ENCODE measurements around the gene ELMO2. TPM values are rescaled to one million over a fixed set of nuclear protein-coding genes. Genes with fewer than 3 reads are reported as not detected.

ELMO2 gene
- total and polyA plus RNA-seq, 2 of the 4 experiments (the other 2 are of a cell fraction): 29.2 to 52.7 TPM

- POLR2A ChIA-PET (ENCODE audit: unreplicated experiment): no interaction called here
- no peak; the same call in 1 of the 2 replicates for ATAC-seq (ENCODE audit: low read depth)
- TF ChIP-seq USF2 (IDR thresholded peaks at IDR 0.05; ENCODE audit: low read depth, low read length): no peak
- no peak for TF ChIP-seq NFE2L2 (IDR thresholded peaks at IDR 0.05; ENCODE audit: low read depth, low read length)
- TF ChIP-seq MAFK (IDR thresholded peaks at IDR 0.05; ENCODE audit: low read depth, low read length): no peak
- no peak for TF ChIP-seq CHD1 (IDR thresholded peaks at IDR 0.05; ENCODE audit: low read depth, low read length)
- TF ChIP-seq FOS (IDR thresholded peaks at IDR 0.05; ENCODE audit: low read depth, low read length): no peak
- no peak for TF ChIP-seq SMC3 (IDR thresholded peaks at IDR 0.05; ENCODE audit: low read depth, low read length)
- TF ChIP-seq ELK1 (IDR thresholded peaks at IDR 0.05; ENCODE audit: borderline replicate concordance, low read depth, low read length): no peak
- TF ChIP-seq POLR2A (IDR thresholded peaks at IDR 0.05; ENCODE audit: low read depth, low read length): no peak
- no peak for TF ChIP-seq MAZ (IDR thresholded peaks at IDR 0.05; ENCODE audit: borderline replicate concordance, low read depth, low read length)
- TF ChIP-seq, protein P1, sequence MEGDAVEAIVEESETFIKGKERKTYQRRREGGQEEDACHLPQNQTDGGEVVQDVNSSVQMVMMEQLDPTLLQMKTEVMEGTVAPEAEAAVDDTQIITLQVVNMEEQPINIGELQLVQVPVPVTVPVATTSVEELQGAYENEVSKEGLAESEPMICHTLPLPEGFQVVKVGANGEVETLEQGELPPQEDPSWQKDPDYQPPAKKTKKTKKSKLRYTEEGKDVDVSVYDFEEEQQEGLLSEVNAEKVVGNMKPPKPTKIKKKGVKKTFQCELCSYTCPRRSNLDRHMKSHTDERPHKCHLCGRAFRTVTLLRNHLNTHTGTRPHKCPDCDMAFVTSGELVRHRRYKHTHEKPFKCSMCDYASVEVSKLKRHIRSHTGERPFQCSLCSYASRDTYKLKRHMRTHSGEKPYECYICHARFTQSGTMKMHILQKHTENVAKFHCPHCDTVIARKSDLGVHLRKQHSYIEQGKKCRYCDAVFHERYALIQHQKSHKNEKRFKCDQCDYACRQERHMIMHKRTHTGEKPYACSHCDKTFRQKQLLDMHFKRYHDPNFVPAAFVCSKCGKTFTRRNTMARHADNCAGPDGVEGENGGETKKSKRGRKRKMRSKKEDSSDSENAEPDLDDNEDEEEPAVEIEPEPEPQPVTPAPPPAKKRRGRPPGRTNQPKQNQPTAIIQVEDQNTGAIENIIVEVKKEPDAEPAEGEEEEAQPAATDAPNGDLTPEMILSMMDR (conservative IDR thresholded peaks at IDR 0.05; ENCODE audit: low read depth, low read length): no peak
- no peak for TF ChIP-seq MXI1 (IDR thresholded peaks at IDR 0.05; ENCODE audit: borderline replicate concordance, low read depth, low read length)
- TF ChIP-seq RFX5 (IDR thresholded peaks at IDR 0.05; ENCODE audit: low read depth, low read length): no peak
- no peak for TF ChIP-seq CEBPB (IDR thresholded peaks at IDR 0.05; ENCODE audit: low read depth, low read length)
- no peak for TF ChIP-seq BHLHE40 (IDR thresholded peaks at IDR 0.05; ENCODE audit: low read depth, low read length)
- TF ChIP-seq RAD21 (IDR thresholded peaks at IDR 0.05; ENCODE audit: low read length): no peak
Measured at GRCh38 chr20:46341074-46342009, 65.1 kb downstream of the ELMO2 start.

More at GRCh38 chr20:46341074-46342009, 65.1 kb downstream of the ELMO2 start:
- H3K36me3 ChIP-seq (ENCODE audit: control insufficient read depth, insufficient read depth, low read length): no peaks in the 10 kb centered on the region
- no peaks in the 10 kb centered on the region for H3K9me3 ChIP-seq (ENCODE audit: control insufficient read depth, insufficient read depth, low read length)
- no peaks in the 10 kb centered on the region for H3K79me1 ChIP-seq (ENCODE audit: low read depth in 1 of 2, low read length in 2 of 2)
- no peaks in the 10 kb centered on the region; the same call in 1 of the 2 replicates for H3K9me1 ChIP-seq (ENCODE audit: insufficient read depth, low read length)
- H4K5ac ChIP-seq (ENCODE audit: low read depth, low read length): no peak overlapping the region
- no peak overlapping the region for H2BK20ac ChIP-seq (ENCODE audit: low read depth, low read length)
- no TSS peak for BruUV-seq (replicated peaks)
- H2BK120ac ChIP-seq (ENCODE audit: low read depth, low read length): no peak overlapping the region
- H4K20me1 ChIP-seq (ENCODE audit: insufficient read depth, low read length): no peaks in the 10 kb centered on the region
- H3K4me3 ChIP-seq (ENCODE audit: insufficient read depth, low read depth, low read length): no peak overlapping the region
- CTCF ChIA-PET: no interaction called here
- 20% methylated on average over 5 of the region's 24 CpGs; no CpG with 5 or more reads in 1 of the 2 experiments for WGBS, 2 experiments (ENCODE audit: extremely low coverage in 2 of 2, insufficient read length in 1 of 2)
- no peaks in the 10 kb centered on the region for H3K4me1 ChIP-seq (ENCODE audit: control insufficient read depth, insufficient read depth, low read length)
- no peak overlapping the region for H3K4ac ChIP-seq (ENCODE audit: low read depth, low read length)
- no peak overlapping the region for H3K18ac ChIP-seq (ENCODE audit: low read depth, low read length)
- no peak for DNase-seq
- no peak overlapping the region for H2BK15ac ChIP-seq (ENCODE audit: low read depth, low read length)
- H2BK5ac ChIP-seq (ENCODE audit: low read depth, low read length, poor library complexity, severe bottlenecking): no peak overlapping the region
- H3K56ac ChIP-seq (ENCODE audit: extremely low read depth, insufficient read depth, low read length): no peak overlapping the region
- intact Hi-C loops (cut with micrococcal nuclease): no loop called here
- in situ Hi-C loops (cut with MboI; ENCODE audit: low sequenced_read_pairs): no loop called here
- H3K9ac ChIP-seq (ENCODE audit: low read depth, low read length): no peak overlapping the region
- no peak overlapping the region for H4K91ac ChIP-seq (ENCODE audit: insufficient read depth, low read depth, low read length)
- H2AK5ac ChIP-seq (ENCODE audit: low read depth, low read length): no peak overlapping the region
- H3K4me2 ChIP-seq (ENCODE audit: low read depth, low read length): no peak overlapping the region
- no peak overlapping the region for H2AK9ac ChIP-seq (replicated peaks; ENCODE audit: low read depth, low read length, poor library complexity)
- H3K27me3 ChIP-seq (ENCODE audit: control insufficient read depth, insufficient read depth, low read length): peaks cover 52% of the 10 kb centered on the region
- H2AFZ ChIP-seq (replicated peaks; ENCODE audit: low read length, poor library complexity): no peak overlapping the region
- no peak overlapping the region; the same call in 1 of the 2 replicates for H3K23ac ChIP-seq (ENCODE audit: low read depth, low read length)
- H3K14ac ChIP-seq (replicated peaks; ENCODE audit: low read depth, low read length): no peak overlapping the region
- no peak overlapping the region for H4K8ac ChIP-seq (ENCODE audit: low read depth in 2 of 2, low read length in 2 of 2)
- H3K27ac ChIP-seq (ENCODE audit: insufficient read depth, low read length): no peak overlapping the region
- dilution Hi-C loops (cut with HindIII; ENCODE audit: low sequenced_read_pairs, unreplicated experiment): no loop called here
